Kidney glomerular epithelial cell (primary cell): ENCODE measurements around the gene CYTH1.

Source experiments
- DNase-seq: peaks from one replicate; lab custom pipeline; 2025; lab: John Stamatoyannopoulos, UW

CYTH1 gene

DNA sequence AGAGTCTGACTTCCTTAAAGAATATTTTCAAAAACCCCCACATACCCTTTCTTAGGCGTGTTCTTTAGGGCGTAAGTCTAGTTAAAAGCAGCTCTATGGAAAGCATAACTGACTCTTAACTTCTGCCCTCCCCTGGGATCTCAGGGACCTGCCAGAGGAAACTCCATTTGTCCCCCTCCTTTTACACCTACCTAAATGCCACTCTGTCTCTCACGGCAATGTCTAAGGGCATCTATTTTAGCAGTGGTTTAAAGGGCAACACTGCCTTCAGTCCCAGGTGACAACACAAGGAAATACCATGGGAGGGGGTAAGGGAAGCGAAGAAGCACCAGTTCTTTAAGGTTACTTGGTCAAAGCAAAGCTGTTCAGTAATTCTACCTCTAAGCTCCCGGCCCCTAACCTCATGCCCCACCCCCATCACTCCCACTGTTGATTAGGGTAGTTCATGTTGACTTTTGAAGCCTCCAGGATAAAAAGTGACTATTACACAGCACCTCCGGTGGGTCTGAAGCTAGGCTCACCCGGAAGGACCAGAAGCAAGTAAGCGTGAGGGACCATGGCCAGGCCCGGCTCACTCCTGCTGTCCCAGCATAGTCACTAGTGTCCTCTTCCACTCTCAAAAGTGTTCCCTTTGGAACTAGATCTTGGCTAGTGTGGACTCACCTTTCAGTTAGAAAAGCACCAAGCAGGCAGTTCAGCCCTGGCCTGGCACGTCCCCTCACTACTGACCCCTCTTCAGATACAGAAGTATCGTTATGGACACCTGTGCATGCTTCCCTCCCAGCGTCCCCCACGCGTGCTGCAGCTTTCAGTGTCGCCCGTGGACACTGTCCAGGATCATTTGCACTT lies 47.1 kb downstream of the CYTH1 start:
- no peak for DNase-seq

DNA sequence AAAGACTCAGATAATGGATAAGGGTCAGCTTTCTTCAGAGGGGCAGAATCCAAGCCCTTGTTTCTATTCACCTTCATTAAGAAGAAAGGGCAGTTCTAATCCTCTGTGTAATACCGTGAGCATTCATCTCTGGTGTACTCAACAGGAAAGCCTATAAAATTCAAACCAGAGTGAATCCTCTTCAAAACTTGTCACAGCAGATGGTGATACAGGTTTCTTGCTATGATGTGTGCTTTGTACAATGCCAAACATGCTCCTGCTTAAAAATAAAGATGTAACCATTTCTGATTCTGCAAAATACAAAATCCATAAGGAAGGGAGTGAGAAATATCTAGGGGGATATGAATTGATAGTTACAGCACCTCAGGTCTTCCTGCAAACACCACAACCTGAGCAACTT lies 49.7 kb downstream of the CYTH1 start:
- DNase-seq = no peak

GRCh38 chr17:78731904-78732303 lies 50.2 kb downstream of the CYTH1 start:
- no peak for DNase-seq

- DNase-seq = no peak
Observed at GRCh38 chr17:78729641-78730040, 52.4 kb downstream of the CYTH1 start.

DNA sequence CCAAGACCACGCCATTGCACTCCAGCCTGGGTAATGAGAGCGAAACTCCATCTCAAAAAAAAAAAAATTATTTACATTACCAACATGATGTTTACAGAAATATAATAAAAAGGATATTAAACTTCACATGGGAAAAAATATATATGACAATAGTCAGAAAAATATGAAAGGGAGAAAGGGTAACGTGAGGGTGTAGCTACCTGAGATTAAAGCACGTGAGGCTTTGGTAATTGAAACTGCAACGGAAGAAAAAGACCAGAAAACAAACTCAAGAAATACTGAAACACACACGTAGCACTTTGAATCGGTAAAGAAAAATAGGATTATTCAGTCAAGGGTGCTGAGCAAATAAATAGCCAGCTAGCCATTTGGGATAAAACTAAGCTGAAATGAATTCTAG lies 53.6 kb downstream of the CYTH1 start:
- DNase-seq = no peak

- DNase-seq = no peak
Observed at GRCh38 chr17:78727476-78728229, 54.4 kb downstream of the CYTH1 start.

GRCh38 chr17:78727057-78727456 lies 55.0 kb downstream of the CYTH1 start:
- no peak for DNase-seq

DNA sequence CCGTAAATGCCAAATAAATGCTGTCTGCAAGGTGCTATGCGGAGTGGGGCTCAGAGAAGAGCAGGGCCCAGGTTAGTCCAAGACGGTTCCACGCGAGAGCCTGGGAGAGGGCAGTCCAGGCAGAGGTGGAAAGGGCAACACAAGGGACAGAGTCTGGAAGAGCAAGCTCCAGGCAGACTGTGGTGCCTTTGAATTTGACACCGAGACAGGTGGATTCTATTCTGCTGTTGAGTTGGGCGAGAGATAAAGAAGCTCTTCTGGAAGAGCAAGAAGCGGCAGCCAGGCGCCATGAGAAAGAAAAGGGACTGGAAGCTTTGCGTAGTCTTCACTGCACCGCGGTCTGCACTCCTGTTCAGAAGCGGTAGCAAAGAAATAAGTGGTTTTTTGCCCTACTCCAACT lies 55.6 kb downstream of the CYTH1 start:
- no peak for DNase-seq

GRCh38 chr17:78725448-78726021 lies 56.5 kb downstream of the CYTH1 start:
- no peak for DNase-seq

DNA sequence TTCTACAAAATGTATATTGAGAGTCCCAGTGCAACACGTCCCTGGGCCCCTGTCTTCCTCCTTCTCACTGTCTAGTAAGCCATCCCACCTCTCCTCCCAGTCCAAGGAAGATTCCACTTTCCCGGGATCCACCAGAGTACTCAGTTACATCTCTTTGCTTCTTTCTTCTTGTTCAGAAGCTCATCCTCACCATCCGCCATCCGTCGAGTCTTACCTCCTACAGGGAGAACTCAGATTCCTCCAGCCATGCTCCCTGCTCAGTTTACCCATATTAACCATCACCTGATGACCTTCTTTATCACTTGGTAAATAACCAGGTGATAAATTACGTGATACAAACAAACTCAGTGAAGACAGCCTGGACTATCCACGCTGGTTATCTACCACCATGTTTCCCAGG lies 57.1 kb downstream of the CYTH1 start:
- DNase-seq = no peak

GRCh38 chr17:78724544-78724943 lies 57.5 kb downstream of the CYTH1 start:
- DNase-seq = no peak

GRCh38 chr17:78723957-78724356 lies 58.1 kb downstream of the CYTH1 start:
- no peak for DNase-seq

- no peak for DNase-seq
Observed at GRCh38 chr17:78723001-78723796, 58.9 kb downstream of the CYTH1 start.

- DNase-seq = no peak
Observed at GRCh38 chr17:78722246-78722761, 59.8 kb downstream of the CYTH1 start.

GRCh38 chr17:78719630-78720298 lies 62.3 kb downstream of the CYTH1 start:
- DNase-seq = no peak

DNA sequence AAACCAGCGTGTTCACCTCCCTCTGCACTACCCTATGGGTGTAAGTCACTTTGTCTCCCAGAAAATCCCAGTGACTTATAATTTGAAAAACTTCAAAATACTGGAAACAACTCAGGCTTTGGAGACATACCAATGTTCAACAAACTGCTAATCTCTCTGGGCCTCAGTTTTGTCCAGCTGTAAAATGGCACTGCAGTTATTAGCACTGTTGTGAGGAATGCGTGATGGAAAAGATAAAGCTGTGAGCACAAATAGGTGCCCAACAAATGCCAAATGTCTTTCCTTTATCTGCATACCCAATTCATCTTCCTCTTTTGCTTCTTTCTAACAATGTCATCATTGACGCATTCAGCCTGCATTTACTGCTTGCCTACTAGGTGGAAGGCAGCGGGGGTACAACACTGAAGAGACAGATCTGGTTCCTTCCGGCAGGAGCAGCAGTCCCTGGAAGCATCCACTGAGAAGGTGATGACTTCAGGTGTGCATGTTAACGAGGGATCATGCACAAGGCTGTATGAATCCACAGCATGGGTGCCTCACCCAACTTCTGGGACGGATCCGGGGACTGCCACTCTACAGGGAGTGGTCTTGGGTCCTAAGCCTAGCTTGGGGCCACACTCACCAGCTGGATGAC lies 63.4 kb downstream of the CYTH1 start:
- no peak for DNase-seq

DNA sequence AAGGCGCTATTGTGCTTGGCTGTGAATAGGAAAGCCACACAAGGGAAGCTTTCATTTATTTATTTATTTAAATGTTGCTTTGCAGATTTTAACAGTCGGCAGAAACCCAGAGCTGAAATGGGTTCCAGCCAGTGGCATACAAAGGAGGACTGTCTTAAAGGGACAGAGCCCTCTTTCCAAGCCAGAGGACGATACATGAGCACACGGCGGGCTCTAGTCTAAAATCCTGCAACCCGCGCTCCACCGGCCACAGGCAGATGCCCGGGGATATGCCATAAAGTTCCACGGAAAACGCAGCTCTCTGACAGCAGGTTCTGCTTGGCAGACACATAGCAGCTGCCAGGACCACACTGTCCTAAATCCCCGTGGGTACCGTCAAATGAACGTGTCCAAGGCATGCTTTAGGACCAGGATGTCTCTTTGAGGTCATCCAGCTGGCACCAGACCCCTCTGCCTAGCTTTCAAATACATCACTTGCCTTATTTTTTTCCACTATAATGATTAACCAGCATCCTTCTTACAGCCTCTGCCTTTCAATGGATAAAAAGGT lies 64.6 kb downstream of the CYTH1 start:
- DNase-seq = peak; percentile 21

- no peak for DNase-seq
Observed at GRCh38 chr17:78716814-78717393, 65.2 kb downstream of the CYTH1 start.

- no peak for DNase-seq
Observed at GRCh38 chr17:78716292-78716691, 65.8 kb downstream of the CYTH1 start.

- no peak for DNase-seq
Observed at GRCh38 chr17:78715876-78716275, 66.2 kb downstream of the CYTH1 start.
